Epithelial cell of esophagus (primary cell): Measurements from ENCODE around the gene MLLT3.

Experiments used
- DNase-seq: peaks from one replicate; pipeline ENCODE4 v3.0.0; 2010; ENCODE audit warnings: low read depth
- H3K4me3 ChIP-seq: 2 replicates; pipeline ENCODE4 v1.5.1; 2011; ENCODE audit warnings: mild to moderate bottlenecking, low read length, control low read depth
- TF ChIP-seq, protein P1 (sequence below): IDR thresholded peaks from 2 replicates; pipeline ENCODE4 v1.5.1; 2011; ENCODE audit warnings: low read depth, mild to moderate bottlenecking, low read length, control low read depth, inconsistent platforms; ENCODE audit not compliant: insufficient read depth; ENCODE audit errors: missing control alignments

MLLT3 gene

DNA sequence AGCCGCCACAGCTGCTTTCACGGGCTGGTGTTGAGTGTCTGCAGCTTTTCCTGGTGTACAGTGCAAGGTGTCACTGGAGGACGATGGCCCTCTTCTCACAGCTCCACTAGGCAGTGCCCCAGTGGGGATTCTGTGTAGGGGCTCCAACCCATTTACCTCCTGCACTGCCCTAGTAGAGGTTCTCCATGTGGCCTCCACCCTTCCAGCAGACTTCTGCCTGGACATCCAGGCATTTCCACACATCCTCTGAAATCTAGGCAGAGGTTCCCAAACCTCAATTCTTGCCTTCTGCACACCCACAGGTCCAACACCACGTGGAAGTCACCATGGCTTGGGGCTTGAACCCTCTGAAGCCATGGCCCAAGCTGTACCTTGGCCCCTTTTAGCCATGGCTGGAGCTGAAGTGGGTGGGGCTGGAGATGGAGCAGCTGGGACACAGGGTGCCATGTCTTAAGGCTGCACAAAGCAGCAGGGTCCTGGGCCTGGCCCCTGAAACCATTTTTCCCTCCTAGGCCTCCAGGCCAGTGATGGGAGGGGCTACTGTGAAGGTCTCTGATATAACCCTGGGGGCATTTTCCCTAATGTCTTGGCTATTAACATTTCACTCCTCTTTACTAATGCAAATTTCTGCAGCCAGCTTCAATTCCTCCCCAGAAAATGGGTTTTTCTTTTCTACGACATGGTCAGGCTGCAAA lies 82.0 kb downstream of the MLLT3 start:
- H3K4me3 ChIP-seq, result no peak overlapping the region
- TF ChIP-seq, protein P1, sequence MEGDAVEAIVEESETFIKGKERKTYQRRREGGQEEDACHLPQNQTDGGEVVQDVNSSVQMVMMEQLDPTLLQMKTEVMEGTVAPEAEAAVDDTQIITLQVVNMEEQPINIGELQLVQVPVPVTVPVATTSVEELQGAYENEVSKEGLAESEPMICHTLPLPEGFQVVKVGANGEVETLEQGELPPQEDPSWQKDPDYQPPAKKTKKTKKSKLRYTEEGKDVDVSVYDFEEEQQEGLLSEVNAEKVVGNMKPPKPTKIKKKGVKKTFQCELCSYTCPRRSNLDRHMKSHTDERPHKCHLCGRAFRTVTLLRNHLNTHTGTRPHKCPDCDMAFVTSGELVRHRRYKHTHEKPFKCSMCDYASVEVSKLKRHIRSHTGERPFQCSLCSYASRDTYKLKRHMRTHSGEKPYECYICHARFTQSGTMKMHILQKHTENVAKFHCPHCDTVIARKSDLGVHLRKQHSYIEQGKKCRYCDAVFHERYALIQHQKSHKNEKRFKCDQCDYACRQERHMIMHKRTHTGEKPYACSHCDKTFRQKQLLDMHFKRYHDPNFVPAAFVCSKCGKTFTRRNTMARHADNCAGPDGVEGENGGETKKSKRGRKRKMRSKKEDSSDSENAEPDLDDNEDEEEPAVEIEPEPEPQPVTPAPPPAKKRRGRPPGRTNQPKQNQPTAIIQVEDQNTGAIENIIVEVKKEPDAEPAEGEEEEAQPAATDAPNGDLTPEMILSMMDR, result no peak
- DNase-seq, result no peak

DNA sequence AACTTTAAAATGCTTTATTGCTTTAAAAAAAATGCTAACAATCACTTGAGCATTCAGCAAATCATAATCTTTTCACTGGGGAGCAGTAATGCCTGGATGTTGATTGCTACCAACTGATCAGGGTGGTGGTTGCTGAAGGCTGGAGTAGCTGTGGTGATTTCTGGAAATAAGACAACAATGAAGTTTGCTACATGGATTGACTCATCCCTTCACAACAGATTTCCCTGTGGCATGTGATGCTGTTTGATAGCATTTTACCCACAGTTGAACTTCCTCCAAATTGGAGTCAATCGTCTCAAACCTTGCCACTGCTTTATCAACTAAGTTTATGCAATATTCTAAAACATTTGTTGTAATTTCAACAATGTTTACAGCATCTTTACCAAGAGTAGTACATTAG lies 83.3 kb downstream of the MLLT3 start:
- no peak overlapping the region for H3K4me3 ChIP-seq
- TF ChIP-seq, protein P1, result no peak
- peak; percentile 37 for DNase-seq

- TF ChIP-seq, protein P1, result no peak
- DNase-seq, result no peak
- H3K4me3 ChIP-seq, result no peak overlapping the region
Measured at GRCh38 chr9:20538092-20538491, 84.2 kb downstream of the MLLT3 start.

DNA sequence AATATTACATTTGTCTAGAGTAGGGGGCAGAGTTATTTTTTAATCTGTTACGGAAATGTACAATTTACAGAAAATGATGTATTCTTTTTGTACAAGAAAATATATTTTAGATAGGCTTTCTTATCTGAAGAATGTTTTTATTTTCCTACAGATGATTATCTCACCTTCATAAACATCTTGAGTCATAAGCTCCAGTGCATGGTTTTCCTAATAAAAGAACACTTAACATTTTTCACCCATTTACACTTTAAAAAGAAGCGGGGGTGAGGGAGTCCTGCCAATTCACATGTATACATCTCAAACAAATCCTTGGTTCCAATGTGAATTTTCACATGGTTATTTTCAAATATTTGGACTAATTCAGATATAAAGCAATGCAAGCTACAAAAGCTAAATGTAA lies 85.0 kb downstream of the MLLT3 start:
- TF ChIP-seq, protein P1, result no peak
- no peak overlapping the region for H3K4me3 ChIP-seq
- DNase-seq, result no peak

GRCh38 chr9:20532584-20532983 lies 89.7 kb downstream of the MLLT3 start:
- no peak for DNase-seq
- H3K4me3 ChIP-seq, result no peak overlapping the region
- TF ChIP-seq, protein P1, result no peak

GRCh38 chr9:20529837-20530236 lies 92.5 kb downstream of the MLLT3 start:
- DNase-seq, result no peak
- no peak overlapping the region for H3K4me3 ChIP-seq
- TF ChIP-seq, protein P1, result no peak

DNA sequence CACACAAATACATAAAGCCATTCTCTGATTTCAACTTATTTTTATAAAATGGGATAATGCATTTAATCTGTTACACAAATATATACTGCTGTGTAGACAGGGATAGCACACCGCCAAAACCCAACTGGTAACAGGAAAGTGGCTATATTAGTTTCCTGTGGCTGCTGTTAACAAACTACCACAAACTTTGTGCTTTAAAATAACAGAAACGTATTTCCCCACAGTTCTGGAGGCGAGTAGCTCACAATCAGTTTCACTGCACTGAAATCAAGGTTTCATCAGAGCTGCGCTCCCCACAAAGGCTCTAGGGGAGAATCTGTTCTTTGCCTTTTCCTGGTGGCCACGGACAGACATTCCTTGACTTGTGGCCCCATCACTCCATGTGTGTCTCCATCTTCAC lies 94.0 kb downstream of the MLLT3 start:
- DNase-seq, result no peak
- no peak overlapping the region for H3K4me3 ChIP-seq

More for the DNA sequence above, 94.0 kb downstream of the MLLT3 start:
- TF ChIP-seq, protein P1, result no peak
